IMR-90 (cell line): ENCODE measurements around the gene TMPRSS5.

Experiments
- CTCF ChIP-seq: conservative IDR thresholded peaks from 2 replicates; pipeline ENCODE4 v1.5.1; 2012; ENCODE audit warnings: mild to moderate bottlenecking, low read depth, low read length, improper control_type of control experiment
- MAZ ChIP-seq: IDR thresholded peaks from 2 replicates; pipeline ENCODE4 v1.6.1; 2012; ENCODE audit warnings: low read depth, mild to moderate bottlenecking, low read length, improper control_type of control experiment, moderate library complexity, borderline replicate concordance
- MXI1 ChIP-seq: IDR thresholded peaks from 2 replicates; pipeline ENCODE4 v1.6.1; 2012; ENCODE audit warnings: low read depth, mild to moderate bottlenecking, low read length, moderate library complexity, borderline replicate concordance
- NFE2L2 ChIP-seq: fragments of 150-350 bp; IDR thresholded peaks from 2 replicates; pipeline ENCODE4 v1.6.1; 2016; ENCODE audit warnings: low read depth, mild to moderate bottlenecking, low read length
- POLR2A ChIP-seq: IDR thresholded peaks from 2 replicates; pipeline ENCODE4 v1.6.1; 2012; ENCODE audit warnings: mild to moderate bottlenecking, low read depth, low read length

GRCh38 chr11:113637636-113638035 lies 68.5 kb downstream of the TMPRSS5 start:
- no peak for TF ChIP-seq MXI1
- no peak for TF ChIP-seq CTCF
- no peak for TF ChIP-seq POLR2A
- TF ChIP-seq NFE2L2: no peak
- no peak for TF ChIP-seq MAZ
